ENCODE results near the gene SYTL3. TPM values are rescaled to one million over a fixed set of nuclear protein-coding genes. Genes with fewer than 3 reads are reported as not detected.

SYTL3 gene
- polyA plus RNA-seq, 1 of the 3 experiments (the other 2 are of a cell fraction): 2.3 TPM

- DNase-seq: no peak
- Histone ChIP-seq H3K9ac (no peak overlapping the region), H3K9me3 (no peaks in the 10 kb centered on the region), H3K27ac (ENCODE audit: low read depth in 2 of 2, low read length in 1 of 2) (peak overlapping the region in 1 of 2 experiments; percentile 58; a peak in 1 of 4 replicates), H3K9me2 (no peaks in the 10 kb centered on the region), H3K27me3 (ENCODE audit: insufficient read depth) (no peaks in the 10 kb centered on the region), H3K4me1 (ENCODE audit: control insufficient read depth in 1 of 2, insufficient read depth in 2 of 2, low read depth in 1 of 2, low read length in 1 of 2) (peaks cover 0 to 14% of the 10 kb centered on the region in 2 experiments; a peak in 1 of 4 replicates), H4K20me1 (ENCODE audit: insufficient read depth) (no peaks in the 10 kb centered on the region), H3F3A (replicated peaks; ENCODE audit: insufficient read depth) (no peaks in the 10 kb centered on the region), H2AFZ (ENCODE audit: low read depth) (no peak overlapping the region), H3K4me2 (no peak overlapping the region), H3K36me3 (replicated peaks in 1 of 2; ENCODE audit: control insufficient read depth in 1 of 2, insufficient read depth in 2 of 2, low read length in 1 of 2) (peaks cover 23 to 60% of the 10 kb centered on the region in 2 experiments), H3K4me3 (ENCODE audit: low read depth in 2 of 2, low read length in 1 of 2) (no peak overlapping the region), H3K79me2 (ENCODE audit: insufficient read depth) (no peaks in the 10 kb centered on the region)
- TF ChIP-seq NFIC (IDR thresholded peaks at IDR 0.05; ENCODE audit: borderline replicate concordance) (no peak), RFX5 (IDR thresholded peaks at IDR 0.05; ENCODE audit: low read length) (no peak), CHD2 (IDR thresholded peaks at IDR 0.05; ENCODE audit: low read length, partially characterized antibody) (no peak), TCF12 (IDR thresholded peaks at IDR 0.05) (no peak), FOXJ3 (CRISPR knock-in tag; IDR thresholded peaks at IDR 0.05) (no peak), EP300 (IDR thresholded peaks at IDR 0.05; ENCODE audit: borderline replicate concordance in 1 of 2, low read depth in 1 of 2, low read length in 1 of 2) (no peak), SMC3 (IDR thresholded peaks at IDR 0.05; ENCODE audit: low read depth, low read length) (no peak), SIN3A (IDR thresholded peaks at IDR 0.05; ENCODE audit: borderline replicate concordance, low read depth, low read length) (no peak), NRF1 (IDR thresholded peaks at IDR 0.05; ENCODE audit: low read depth, low read length) (no peak), RCOR1 (IDR thresholded peaks at IDR 0.05; ENCODE audit: low read length) (no peak), ELF1 (IDR thresholded peaks at IDR 0.05) (no peak), USF1 (IDR thresholded peaks at IDR 0.05; ENCODE audit: borderline replicate concordance, low read depth) (no peak), PBX3 (IDR thresholded peaks at IDR 0.05) (no peak)
- TF ChIP-seq, protein P1, sequence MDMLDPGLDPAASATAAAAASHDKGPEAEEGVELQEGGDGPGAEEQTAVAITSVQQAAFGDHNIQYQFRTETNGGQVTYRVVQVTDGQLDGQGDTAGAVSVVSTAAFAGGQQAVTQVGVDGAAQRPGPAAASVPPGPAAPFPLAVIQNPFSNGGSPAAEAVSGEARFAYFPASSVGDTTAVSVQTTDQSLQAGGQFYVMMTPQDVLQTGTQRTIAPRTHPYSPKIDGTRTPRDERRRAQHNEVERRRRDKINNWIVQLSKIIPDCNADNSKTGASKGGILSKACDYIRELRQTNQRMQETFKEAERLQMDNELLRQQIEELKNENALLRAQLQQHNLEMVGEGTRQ (IDR thresholded peaks at IDR 0.05; ENCODE audit: borderline replicate concordance, low read depth, low read length): no peak
- TF ChIP-seq, protein P2, sequence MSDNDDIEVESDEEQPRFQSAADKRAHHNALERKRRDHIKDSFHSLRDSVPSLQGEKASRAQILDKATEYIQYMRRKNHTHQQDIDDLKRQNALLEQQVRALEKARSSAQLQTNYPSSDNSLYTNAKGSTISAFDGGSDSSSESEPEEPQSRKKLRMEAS (IDR thresholded peaks at IDR 0.05; ENCODE audit: low read depth): no peak
- ChIA-PET POLR2A (no interaction called here), CTCF (interaction anchor here (0.8 to 2.6 kb wide), 2 partner anchors 9 to 14 kb away, joined by 3 to 9 read pairs; no protein-coding TSS in a partner anchor)
- whole genome bisulfite sequencing (ENCODE audit: low lambda C conversion rate): 95% methylated on average over 30 of the region's 38 CpGs
Observed at GRCh38 chr6:158766621-158767455, 117.0 kb downstream of the SYTL3 start.
